GM12875 (cell line): ENCODE results near the gene CETP.

Experiments used
- H3K4me3 ChIP-seq: one replicate; pipeline ENCODE4 v1.5.1; 2011; ENCODE audit warnings: low read depth, low read length, control low read depth
- CTCF ChIP-seq: IDR thresholded peaks from 2 replicates; pipeline ENCODE4 v1.5.1; 2011; ENCODE audit warnings: low read depth, mild to moderate bottlenecking, control low read depth, inconsistent platforms, low read length, moderate library complexity, borderline replicate concordance; ENCODE audit not compliant: insufficient read depth

The CETP gene

GRCh38 chr16:57012353-57012752 is 50.6 kb downstream of the CETP start:
- no peak for TF ChIP-seq CTCF
- no peak overlapping the region for H3K4me3 ChIP-seq

- TF ChIP-seq CTCF = no peak
- no peak overlapping the region for H3K4me3 ChIP-seq
These were observed 51.5 kb downstream of the CETP start for GRCh38 chr16:57013229-57013628.

- no peak overlapping the region for H3K4me3 ChIP-seq
- TF ChIP-seq CTCF = no peak
These were observed 52.2 kb downstream of the CETP start for GRCh38 chr16:57013902-57014301.

- H3K4me3 ChIP-seq = no peak overlapping the region
- no peak for TF ChIP-seq CTCF
These were observed 54.6 kb downstream of the CETP start for GRCh38 chr16:57016301-57016700.

- TF ChIP-seq CTCF = no peak
- H3K4me3 ChIP-seq = no peak overlapping the region
These were observed 55.1 kb downstream of the CETP start for GRCh38 chr16:57016831-57017230.

- no peak overlapping the region for H3K4me3 ChIP-seq
- no peak for TF ChIP-seq CTCF
These were observed 55.5 kb downstream of the CETP start for GRCh38 chr16:57017251-57017650.

- TF ChIP-seq CTCF = no peak
- no peak overlapping the region for H3K4me3 ChIP-seq
These were observed 58.0 kb downstream of the CETP start for GRCh38 chr16:57019746-57020145.
